DOHH2 (cell line): ENCODE results near the gene APC.

Experiments used
- EZH2phosphoT487 ChIP-seq: fragments of 200-600 bp; sonication (generic); IDR thresholded peaks from 2 replicates; pipeline ENCODE4 v1.6.1; 2017; ENCODE audit warnings: borderline replicate concordance, mild to moderate bottlenecking, antibody characterized with exemption, low read length, moderate library complexity, mixed read lengths
- TF ChIP-seq, protein P1 (sequence below): fragments of 200-600 bp; sonication (generic); IDR thresholded peaks from one replicate; pipeline ENCODE4 v1.5.1; 2014; ENCODE audit warnings: antibody characterized with exemption, mild to moderate bottlenecking, low read depth, low read length; ENCODE audit not compliant: poor library complexity, severe bottlenecking

DNA sequence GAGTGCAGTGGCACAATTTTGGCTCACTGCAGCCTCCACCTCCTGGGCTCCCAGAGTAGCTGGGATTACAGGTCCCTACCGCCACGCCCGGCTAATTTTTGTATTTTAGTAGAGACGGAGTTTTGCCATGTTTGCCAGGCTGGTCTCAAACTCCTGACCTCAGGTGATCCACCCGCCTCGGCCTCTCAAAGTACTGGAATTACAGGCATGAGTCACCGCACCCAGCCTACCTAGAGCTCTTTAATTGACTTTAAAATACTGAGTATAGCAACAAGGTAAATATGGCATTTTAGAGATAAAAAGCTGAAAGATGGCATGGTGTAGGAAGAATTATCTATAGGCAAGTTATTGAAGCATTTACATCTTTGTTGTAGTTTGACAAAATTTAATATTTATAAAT is 21.0 kb downstream of the APC start:
- TF ChIP-seq, protein P1, sequence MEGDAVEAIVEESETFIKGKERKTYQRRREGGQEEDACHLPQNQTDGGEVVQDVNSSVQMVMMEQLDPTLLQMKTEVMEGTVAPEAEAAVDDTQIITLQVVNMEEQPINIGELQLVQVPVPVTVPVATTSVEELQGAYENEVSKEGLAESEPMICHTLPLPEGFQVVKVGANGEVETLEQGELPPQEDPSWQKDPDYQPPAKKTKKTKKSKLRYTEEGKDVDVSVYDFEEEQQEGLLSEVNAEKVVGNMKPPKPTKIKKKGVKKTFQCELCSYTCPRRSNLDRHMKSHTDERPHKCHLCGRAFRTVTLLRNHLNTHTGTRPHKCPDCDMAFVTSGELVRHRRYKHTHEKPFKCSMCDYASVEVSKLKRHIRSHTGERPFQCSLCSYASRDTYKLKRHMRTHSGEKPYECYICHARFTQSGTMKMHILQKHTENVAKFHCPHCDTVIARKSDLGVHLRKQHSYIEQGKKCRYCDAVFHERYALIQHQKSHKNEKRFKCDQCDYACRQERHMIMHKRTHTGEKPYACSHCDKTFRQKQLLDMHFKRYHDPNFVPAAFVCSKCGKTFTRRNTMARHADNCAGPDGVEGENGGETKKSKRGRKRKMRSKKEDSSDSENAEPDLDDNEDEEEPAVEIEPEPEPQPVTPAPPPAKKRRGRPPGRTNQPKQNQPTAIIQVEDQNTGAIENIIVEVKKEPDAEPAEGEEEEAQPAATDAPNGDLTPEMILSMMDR, result no peak
- no peak for TF ChIP-seq EZH2phosphoT487
